GM19372 (cell line): Measurements from ENCODE around the gene TRANK1.

Experiments used
- ATAC-seq: cut with Tn5 transposase; IDR thresholded peaks from one replicate; pipeline ENCODE4 v1.9.1; 2021; ENCODE audit warnings: mild to moderate bottlenecking, low read depth, moderate library complexity; ENCODE audit not compliant: unreplicated experiment

The TRANK1 gene

DNA sequence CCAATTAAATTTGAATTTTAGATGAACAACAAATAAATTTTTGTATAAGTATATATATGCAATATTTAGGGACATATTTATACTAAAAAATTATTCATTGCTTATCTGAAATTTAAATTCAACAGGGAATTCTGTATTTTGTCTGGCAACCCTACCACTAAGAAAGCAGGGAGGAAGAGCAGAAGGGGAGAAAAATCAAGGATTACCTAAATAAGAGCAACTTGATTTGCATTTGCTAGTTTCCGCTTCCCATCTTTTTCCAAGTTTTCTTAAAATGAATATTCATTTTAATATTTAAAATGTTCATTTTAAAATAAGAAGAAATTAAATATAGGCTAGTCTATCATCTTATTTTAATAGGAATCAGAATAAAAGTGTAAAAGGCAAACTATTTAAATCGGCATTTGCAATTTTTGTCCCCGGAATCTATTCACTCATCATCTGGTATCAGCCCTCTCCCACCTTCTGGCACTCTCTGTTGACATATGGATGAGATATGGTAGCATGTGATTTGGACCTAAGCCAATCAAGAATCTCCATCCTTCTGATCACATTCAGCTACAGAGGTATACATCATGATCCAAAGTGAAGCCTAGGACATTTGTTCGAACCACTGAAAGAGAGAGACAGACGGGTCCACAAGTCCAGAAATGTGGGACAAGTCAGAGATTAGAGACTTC, 82.6 kb downstream of the TRANK1 start:
- ATAC-seq, result no peak

DNA sequence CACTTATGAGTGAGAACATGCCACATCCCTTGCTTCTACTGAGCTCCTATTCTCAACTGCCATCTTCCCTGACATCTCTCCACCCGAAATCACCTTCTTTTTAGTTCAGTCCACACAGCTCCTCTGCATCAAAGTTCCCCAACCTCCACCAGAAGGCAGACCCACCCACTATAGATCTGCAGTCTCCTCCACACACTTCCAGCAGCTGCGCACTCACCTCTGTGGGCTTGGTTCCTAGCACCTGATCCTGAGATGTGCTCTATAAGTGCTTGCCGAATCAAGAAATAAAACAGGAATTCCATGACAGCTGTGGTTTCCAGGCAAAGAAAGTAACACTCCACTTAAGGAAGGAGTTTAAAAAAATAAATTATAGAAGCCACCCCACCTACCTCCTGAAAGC, 85.4 kb downstream of the TRANK1 start:
- no peak for ATAC-seq

DNA sequence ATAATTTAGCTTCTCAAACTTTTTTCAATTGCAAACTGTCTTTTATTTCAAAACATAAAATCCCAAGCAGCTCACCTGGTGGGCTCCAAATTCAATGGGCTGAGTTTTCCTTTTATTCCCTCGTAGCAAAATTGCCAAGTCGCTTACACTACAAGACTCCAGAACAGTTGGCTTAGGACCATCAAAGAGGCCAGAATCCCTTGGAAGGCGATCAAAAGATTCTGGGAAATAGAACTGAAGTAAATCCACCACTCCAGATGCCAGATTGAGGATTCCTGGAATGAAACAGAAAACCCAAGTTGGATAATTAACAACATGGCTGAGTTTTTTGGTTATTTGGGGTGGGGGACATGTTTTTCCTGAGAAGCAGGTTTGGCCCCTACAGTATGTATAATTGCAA, 92.8 kb downstream of the TRANK1 start:
- ATAC-seq, result no peak

DNA sequence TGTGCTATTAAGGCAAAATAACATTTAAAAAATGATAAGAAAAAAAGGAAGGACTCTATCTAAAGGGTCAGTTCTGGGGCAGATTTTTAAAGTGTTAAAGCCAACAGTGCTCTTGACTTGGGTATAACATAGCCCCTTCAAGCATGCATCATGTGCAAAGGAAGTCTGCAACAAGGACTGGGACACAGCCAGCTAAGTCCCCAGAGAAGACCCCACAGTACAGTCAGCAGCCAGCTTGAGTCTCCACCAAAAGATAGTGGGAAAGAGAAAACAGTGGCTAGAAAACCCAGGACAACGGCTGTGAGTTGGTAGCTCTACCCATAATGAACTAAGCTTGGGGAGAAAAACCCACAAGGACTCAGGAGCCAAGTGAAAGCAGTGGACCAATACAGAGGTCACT, 94.1 kb downstream of the TRANK1 start:
- ATAC-seq, result no peak

- no peak for ATAC-seq
Measured at GRCh38 chr3:36846406-36846805, 98.4 kb downstream of the TRANK1 start.

- ATAC-seq, result peak; percentile 82
Measured at GRCh38 chr3:36843065-36844051, 101.5 kb downstream of the TRANK1 start.

- no peak for ATAC-seq
Measured at GRCh38 chr3:36842275-36842674, 102.6 kb downstream of the TRANK1 start.

GRCh38 chr3:36840453-36840921, 104.4 kb downstream of the TRANK1 start:
- ATAC-seq, result no peak

DNA sequence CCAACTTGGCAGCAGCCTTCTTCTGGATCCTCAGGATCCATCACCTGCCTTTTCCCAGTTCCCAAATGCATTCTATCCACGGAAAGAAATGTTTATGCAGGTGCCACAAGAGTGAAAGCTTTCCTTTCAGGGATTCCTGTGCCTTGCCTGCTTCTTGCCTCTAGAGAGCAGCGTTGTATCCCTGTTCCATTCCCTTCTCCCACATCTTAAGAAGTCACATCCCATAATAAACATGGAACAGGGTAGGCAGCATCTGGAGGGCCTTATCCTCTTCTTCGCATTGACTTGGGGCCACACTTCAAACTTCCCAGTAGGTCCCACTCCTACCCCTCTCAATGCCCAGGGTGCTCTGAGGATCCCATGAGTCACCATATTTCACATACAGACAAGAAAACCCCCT, 107.8 kb downstream of the TRANK1 start:
- no peak for ATAC-seq

GRCh38 chr3:36833160-36833814, 111.6 kb downstream of the TRANK1 start:
- no peak for ATAC-seq

- ATAC-seq, result no peak
Measured at GRCh38 chr3:36832406-36832805, 112.4 kb downstream of the TRANK1 start.

DNA sequence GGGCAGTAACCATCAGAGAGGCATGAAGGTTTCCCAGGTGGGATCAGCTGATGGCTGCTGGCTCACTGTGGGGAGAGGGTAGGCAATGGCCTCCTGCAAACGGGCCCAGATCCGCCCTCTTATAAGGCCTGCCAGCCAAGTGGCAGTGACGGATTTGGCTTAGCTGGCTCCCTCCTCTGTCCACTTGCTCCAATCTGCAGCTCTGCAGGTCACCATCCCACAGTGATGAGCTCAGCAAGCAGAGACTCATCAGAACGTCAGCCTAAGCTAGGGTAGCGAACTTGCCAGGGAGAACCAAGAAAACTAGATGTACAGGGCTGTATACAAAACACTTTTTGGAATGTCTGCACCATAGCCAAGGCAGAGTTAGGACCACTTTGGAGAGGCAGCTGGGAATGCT, 117.7 kb downstream of the TRANK1 start:
- no peak for ATAC-seq

DNA sequence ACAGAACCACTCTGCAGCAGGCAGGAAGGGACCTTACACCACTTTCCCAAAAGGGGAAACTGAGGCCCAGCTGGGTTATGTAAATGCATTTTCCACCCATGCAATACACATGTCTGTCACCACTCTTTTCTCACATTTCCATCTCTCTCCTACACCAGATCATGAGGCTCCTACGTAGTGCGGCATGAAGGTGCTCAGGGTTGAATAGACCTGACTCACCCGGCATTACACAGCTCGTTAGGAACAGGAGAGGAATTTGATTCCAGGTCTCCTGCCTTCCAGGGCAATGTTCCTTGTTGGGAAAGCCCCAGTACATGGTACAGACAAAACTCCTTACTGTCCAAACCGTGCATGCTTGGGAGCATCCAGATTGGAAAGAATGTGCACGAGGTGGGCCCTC, 118.6 kb downstream of the TRANK1 start:
- ATAC-seq, result no peak

DNA sequence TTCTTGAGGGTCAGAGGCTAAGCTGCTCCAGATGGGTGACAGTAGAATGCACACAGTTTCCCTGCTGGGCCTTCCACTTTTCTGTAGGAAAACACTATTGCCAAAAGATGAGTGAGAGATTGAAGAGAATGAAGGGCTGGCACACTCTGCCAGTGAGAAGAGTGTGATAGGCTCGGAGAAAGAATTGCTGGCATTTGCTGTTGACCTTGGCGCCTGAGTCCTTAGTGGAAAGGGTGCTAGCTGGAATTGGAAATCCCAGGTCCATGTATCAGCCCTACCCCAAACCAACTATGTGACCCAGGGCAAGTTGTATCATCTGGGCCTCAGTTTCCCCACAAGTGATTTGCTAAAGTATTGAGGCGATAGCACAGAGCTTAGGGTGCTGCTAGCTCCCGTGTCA, 120.4 kb downstream of the TRANK1 start:
- ATAC-seq, result no peak

DNA sequence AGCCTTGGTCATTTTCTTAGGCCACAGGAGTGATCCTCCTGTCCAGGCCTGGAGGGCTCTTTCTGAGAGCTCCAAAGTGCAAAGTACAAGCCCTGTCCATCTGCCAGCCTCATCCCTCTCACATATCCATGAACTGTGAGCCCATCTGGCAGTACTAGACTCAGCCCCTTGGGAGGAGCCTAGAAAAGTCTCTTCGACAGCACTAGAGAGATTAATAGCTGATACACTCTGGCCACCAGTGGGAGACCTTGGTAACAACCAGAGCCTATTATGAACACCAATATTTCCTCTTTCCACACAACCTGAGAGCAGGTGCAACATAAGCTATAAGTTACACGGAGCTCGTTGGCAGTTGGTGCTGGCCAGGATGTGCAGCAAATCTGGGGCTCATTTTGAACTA, 121.0 kb downstream of the TRANK1 start:
- ATAC-seq, result no peak

GRCh38 chr3:36820083-36820482, 124.8 kb downstream of the TRANK1 start:
- no peak for ATAC-seq

DNA sequence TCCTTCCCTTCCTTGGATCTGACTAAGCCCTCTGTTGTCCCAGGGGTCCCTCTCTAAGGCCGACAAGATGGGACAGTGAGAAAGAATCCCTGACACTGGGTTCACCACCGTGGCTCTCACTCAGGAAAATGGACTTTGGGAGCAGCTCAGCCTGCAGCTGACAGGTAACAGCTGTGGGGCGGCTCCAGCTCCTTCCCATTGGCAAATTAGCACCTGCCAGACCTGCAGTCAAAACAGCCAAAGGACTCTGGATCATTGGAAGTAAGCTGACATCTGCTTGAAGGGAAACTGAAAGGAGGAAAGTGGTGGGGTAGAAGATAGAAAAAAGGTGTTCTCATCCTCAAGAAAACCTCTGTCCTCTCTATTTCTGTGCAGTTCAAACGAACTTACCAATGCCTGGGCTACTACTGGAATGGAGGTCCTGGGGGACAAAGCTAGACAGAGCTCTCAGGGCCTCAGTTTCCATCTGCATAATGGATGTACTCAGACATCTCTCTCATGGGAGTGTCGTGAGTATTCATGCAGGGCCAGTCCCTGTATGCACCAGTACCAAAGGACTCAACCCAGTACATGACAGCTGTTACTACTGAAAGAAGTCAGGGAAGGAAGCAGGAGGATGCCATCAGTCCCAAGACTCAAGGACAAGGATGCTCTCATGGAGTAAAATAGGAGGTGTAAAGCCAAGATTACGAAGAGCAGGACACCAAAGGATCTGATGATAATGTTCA, 126.9 kb downstream of the TRANK1 start:
- ATAC-seq, result no peak

DNA sequence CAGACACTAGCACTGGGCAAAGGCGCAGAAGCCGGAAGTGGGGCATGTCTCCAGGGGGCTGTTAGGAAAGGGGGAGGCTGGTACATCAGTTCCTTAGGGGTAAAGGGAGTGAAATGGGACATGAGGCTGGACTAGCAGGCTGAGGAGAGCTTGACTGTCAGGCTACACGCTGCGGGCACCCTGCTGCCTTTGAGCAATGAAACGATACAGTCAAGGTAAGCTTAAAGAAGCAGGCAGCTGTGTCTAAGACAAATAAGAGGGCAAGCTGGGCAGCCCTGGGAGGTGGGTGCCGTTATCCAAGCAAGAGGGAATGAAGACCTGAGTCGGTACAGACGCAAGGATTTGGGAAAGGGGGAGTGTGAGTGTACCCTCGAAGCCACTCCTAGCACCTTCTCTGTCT, 129.5 kb downstream of the TRANK1 start:
- no peak for ATAC-seq

GRCh38 chr3:36814776-36815175, 130.1 kb downstream of the TRANK1 start:
- ATAC-seq, result no peak

DNA sequence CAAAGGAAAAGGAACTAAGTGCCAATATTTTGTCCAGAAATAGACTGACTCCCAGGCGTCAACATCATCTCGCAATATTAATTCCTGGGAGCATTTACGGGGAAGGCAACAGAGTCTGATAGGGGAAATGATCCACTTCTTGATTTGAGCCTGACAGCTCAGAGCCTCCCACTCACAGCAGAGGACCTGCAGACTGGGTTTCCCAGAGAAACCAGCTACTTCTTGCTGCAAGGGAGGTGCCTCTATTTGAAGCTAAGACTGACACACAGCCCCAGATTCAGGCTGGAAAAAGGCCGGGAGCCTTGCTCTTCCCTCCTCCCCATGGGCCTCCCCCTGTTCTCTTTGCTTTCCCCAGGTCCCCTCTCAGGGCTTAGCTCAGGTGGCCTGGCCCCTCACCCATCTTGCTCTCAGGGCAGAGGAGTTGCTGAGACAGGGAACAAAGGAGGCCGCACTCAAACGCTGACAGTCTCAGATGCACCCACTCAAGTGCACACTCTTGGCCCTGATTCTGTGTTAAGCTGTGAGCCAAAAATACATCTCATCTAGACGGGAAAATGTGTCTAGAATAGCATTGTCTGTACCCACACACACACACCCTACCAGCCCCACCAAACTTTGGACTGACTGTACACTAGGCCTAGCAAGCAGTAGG, 130.7 kb downstream of the TRANK1 start:
- no peak for ATAC-seq
